Peyer's patch (tissue), 4 donors: ENCODE measurements around the gene CELSR1.

Experiments
- CTCF ChIP-seq, 6 experiments: fragments of 450-650 bp in 4 of 6; fragments of 200-600 bp in 2 of 6; sonication (generic) in 1 of 6; IDR thresholded peaks; one replicate each; pipeline ENCODE4 v1.5.1; 2017 to 2019; ENCODE audit warnings: antibody characterized with exemption in 6 of 6, mild to moderate bottlenecking in 3 of 6, moderate library complexity in 1 of 6
- POLR2A ChIP-seq, 2 donors: fragments of 450-650 bp; IDR thresholded peaks; one replicate each; pipeline ENCODE4 v1.5.1; 2017; ENCODE audit warnings: antibody characterized with exemption in 2 of 2, mild to moderate bottlenecking in 2 of 2, moderate library complexity in 2 of 2

GRCh38 chr22:46387748-46388147 is 149.7 kb downstream of the CELSR1 start:
- TF ChIP-seq POLR2A (IDR thresholded peaks at IDR 0.05) = no peak
- TF ChIP-seq CTCF (IDR thresholded peaks at IDR 0.05) = no peak
